Lung (tissue), 13 donors: ENCODE results near the gene DNAJC1. TPM values are rescaled to one million over a fixed set of nuclear protein-coding genes. Genes with fewer than 3 reads are reported as not detected.

Experiments used
- ATAC-seq: fragments of 200-7000 bp; cut with Tn5 transposase; one replicate; pipeline ENCODE4 v1.9.1; 2020; ENCODE audit warnings: moderate number of reproducible peaks; ENCODE audit not compliant: insufficient read depth, low FRiP score
- DNase-seq, 3 donors: peaks; one replicate each; pipeline ENCODE4 v3.0.0-alpha.2; 2013 to 2017
- H3K27ac ChIP-seq, 2 donors: one replicate each; pipeline ENCODE4 v1.5.1; 2013; ENCODE audit warnings: mild to moderate bottlenecking in 2 of 2, moderate library complexity in 2 of 2, control low read depth in 1 of 2, inconsistent platforms in 1 of 2, low read depth in 1 of 2, low read length in 1 of 2
- H3K27me3 ChIP-seq, 3 donors: one replicate each; pipeline ENCODE4 v1.5.1; 2013; ENCODE audit warnings: low read length in 2 of 3; ENCODE audit not compliant: control insufficient read depth in 3 of 3, insufficient read depth in 3 of 3
- H3K36me3 ChIP-seq, 4 donors: one replicate each; pipeline ENCODE4 v1.5.1; 2013; ENCODE audit warnings: low read length in 4 of 4, mild to moderate bottlenecking in 1 of 4, moderate library complexity in 1 of 4; ENCODE audit not compliant: control insufficient read depth in 4 of 4, insufficient read depth in 4 of 4
- H3K4me1 ChIP-seq, 5 donors: one replicate each; pipeline ENCODE4 v1.5.1; 2013; ENCODE audit warnings: low read length in 5 of 5, mild to moderate bottlenecking in 2 of 5, moderate library complexity in 1 of 5; ENCODE audit not compliant: control insufficient read depth in 5 of 5, insufficient read depth in 5 of 5
- H3K4me3 ChIP-seq: one replicate; pipeline ENCODE4 v1.5.1; 2013; ENCODE audit warnings: mild to moderate bottlenecking, control low read depth, moderate library complexity
- H3K9ac ChIP-seq, 2 donors: one replicate each; pipeline ENCODE4 v1.5.1; 2013; ENCODE audit warnings: low read length in 2 of 2, control low read depth in 1 of 2; ENCODE audit not compliant: insufficient read depth in 1 of 2
- H3K9me3 ChIP-seq, 4 donors: one replicate each; pipeline ENCODE4 v1.5.1; 2013; ENCODE audit warnings: low read length in 3 of 4, mild to moderate bottlenecking in 1 of 4, moderate library complexity in 1 of 4; ENCODE audit not compliant: control insufficient read depth in 4 of 4, insufficient read depth in 3 of 4
- CTCF ChIP-seq: IDR thresholded peaks from 2 replicates; pipeline ENCODE4 v1.5.1; 2012; ENCODE audit warnings: mild to moderate bottlenecking; ENCODE audit errors: control extremely low read depth, extremely low read depth
- WGBS, 2 donors: extraction: QIAGEN DNeasy Blood & Tissue Kit; methylation state at CpG; one replicate each; pipeline ENCODE4 v1.1.7; 2013; 5-methylcytosine and 5-hydroxymethylcytosine counted together
- polyA plus RNA-seq, 2 donors: library from polyadenylated mRNA; stranded (reverse); fragments of 200-250 nt; gene quantifications; one replicate each; pipeline ENCODE4 v1.2.1, GENCODE V29; 2013
- small RNA-seq: library from RNA; depleted of rRNA; stranded (forward); fragments of <200 nt; gene quantifications from one replicate; pipeline ENCODE3, GENCODE V24; 2014; ENCODE audit warnings: low replicate concordance
- total RNA-seq, 2 donors: library from RNA; depleted of rRNA in 1 of 2; stranded (reverse); fragments of >200 nt in 1 of 2; gene quantifications; one replicate each; pipeline ENCODE4 v1.2.1, GENCODE V29; 2014 to 2021
- donor health status: control.
- donor health status: control.
- donor health status: Bipolar disorder and iron deficiency.
- donor health status: healthy.
- donor health status: DM: yes; HTN: yes; CAD: no.

DNAJC1 gene
- total and polyA plus RNA-seq, 4 donors = 31.0 to 38.2 (median 35.6) TPM

DNA sequence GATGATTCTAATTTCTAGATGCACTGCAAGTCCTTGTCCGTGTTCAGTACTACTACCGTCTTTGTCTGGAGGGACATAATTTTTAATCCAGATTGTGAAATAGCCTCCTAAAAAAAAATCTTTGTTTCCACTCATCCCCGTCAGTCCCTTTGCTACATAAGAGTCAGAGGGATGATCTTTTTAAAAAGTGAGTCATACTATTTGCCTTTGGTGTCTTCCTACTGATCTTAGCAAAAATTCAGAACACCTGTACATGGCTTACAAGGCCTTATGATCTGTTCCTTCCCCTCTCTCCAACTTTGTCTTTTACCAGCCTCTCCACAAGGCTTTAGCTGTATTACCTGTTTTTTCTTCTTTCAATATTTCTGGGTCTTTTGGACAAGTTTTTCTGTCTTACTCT is 296.0 kb downstream of the DNAJC1 start:
- Histone ChIP-seq H3K4me1 (peaks cover 0 to 9% (median 0%) of the 10 kb centered on the region in 5 donors), H3K9ac (no peak overlapping the region), H3K9me3 (no peaks in the 10 kb centered on the region), H3K27ac (no peak overlapping the region), H3K27me3 (no peaks in the 10 kb centered on the region), H3K36me3 (peaks cover 0 to 7% (median 5%) of the 10 kb centered on the region in 4 donors), H3K4me3 (no peak overlapping the region)
- WGBS, 2 donors = 90 to 92% methylated on average over 3 of the region's 3 CpGs
- ATAC-seq = no peak
- no peak for DNase-seq
- no peak for TF ChIP-seq CTCF

Small RNA genes within 50 kb of the gene (small RNA-seq; reads per million reads assigned to genes)
- gene RN7SKP219 = not detected
- 0.10 reads per million for gene RN7SKP37

Other genes starting within 250 kb of the DNAJC1 start
- not detected for gene EBLN1, start 214.3 kb upstream of the DNAJC1 start, total RNA-seq
- gene EBLN1, start 214.3 kb upstream of the DNAJC1 start, polyA plus RNA-seq = not detected